ENCODE measurements around the gene NCBP2. TPM values are rescaled to one million over a fixed set of nuclear protein-coding genes. Genes with fewer than 3 reads are reported as not detected.

The NCBP2 gene
- total RNA-seq, 1 donor from 2014 or later: 37.3 TPM

Other genes with a start within 250 kb of the NCBP2 start
- 7.2 TPM for gene CEP19, start 230.3 kb downstream of the NCBP2 start, total RNA-seq (ENCODE audit: insufficient read depth, low replicate concordance)
- 23.8 TPM for gene PIGX, start 230.2 kb downstream of the NCBP2 start, total RNA-seq (ENCODE audit: insufficient read depth, low replicate concordance)
- 18.1 TPM for gene PAK2, start 202.7 kb downstream of the NCBP2 start, total RNA-seq (ENCODE audit: insufficient read depth, low replicate concordance)
- gene SENP5, start 74.6 kb downstream of the NCBP2 start, total RNA-seq (ENCODE audit: insufficient read depth, low replicate concordance): 44.3 TPM
- gene PIGZ, start 26.3 kb upstream of the NCBP2 start, total RNA-seq (ENCODE audit: insufficient read depth, low replicate concordance): 9.4 TPM
- 35.2 TPM for gene MELTF, start 87.3 kb upstream of the NCBP2 start, total RNA-seq (ENCODE audit: insufficient read depth, low replicate concordance)

Data from umbilical cord (tissue), 1 donor.